WERI-Rb-1 (cell line): Measurements from ENCODE around the gene IL12RB2.

Experiments
- DNase-seq: peaks from one replicate; pipeline ENCODE4 v3.0.0-alpha.2; 2020
- H3K27ac ChIP-seq: fragments of 250-450 bp; sonication (Bioruptor Pico); 2 replicates; pipeline ENCODE4 v1.5.1; 2020; ENCODE audit warnings: mild to moderate bottlenecking, moderate library complexity
- H3K27me3 ChIP-seq: fragments of 250-450 bp; sonication (Bioruptor Pico); 2 replicates; pipeline ENCODE4 v1.5.1; 2021; ENCODE audit warnings: mild to moderate bottlenecking, low read depth, moderate library complexity; ENCODE audit not compliant: insufficient read depth, severe bottlenecking
- H3K36me3 ChIP-seq: fragments of 250-450 bp; sonication (Bioruptor Pico); 2 replicates; pipeline ENCODE4 v1.5.1; 2020; ENCODE audit warnings: mild to moderate bottlenecking, moderate library complexity
- H3K4me3 ChIP-seq: 2 replicates; pipeline ENCODE4 v1.5.1; 2011; ENCODE audit warnings: low read depth, mild to moderate bottlenecking, control low read depth, low read length
- H3K9me3 ChIP-seq: fragments of 250-450 bp; sonication (Bioruptor Pico); 2 replicates; pipeline ENCODE4 v1.5.1; 2021; ENCODE audit warnings: mild to moderate bottlenecking, moderate library complexity; ENCODE audit not compliant: severe bottlenecking
- TF ChIP-seq, protein P1 (sequence below): IDR thresholded peaks from 2 replicates; pipeline ENCODE4 v1.5.1; 2011; ENCODE audit warnings: low read depth, mild to moderate bottlenecking, control low read depth, inconsistent platforms, low read length

The IL12RB2 gene

DNA sequence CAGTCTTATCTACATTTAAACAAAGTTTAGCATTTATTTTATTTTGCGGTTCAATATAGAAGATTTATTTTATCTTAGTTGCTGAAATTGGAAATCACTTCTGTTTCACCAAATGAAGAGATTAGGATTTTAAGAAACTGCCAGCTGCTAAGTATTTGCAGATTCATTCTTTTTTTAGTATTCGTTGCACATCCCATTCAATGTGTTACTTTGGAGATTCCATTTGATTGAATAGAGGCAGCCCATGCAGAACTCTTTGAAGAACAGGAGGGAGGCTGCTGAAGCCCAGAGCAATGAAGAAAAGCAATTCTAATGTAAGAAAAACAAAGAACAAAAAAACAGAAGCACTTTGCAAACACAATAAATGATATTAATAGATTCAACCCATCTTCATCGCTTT is 38.6 kb upstream of the IL12RB2 start:
- no peak overlapping the region for H3K4me3 ChIP-seq
- no peaks in the 10 kb centered on the region for H3K27me3 ChIP-seq
- TF ChIP-seq, protein P1, sequence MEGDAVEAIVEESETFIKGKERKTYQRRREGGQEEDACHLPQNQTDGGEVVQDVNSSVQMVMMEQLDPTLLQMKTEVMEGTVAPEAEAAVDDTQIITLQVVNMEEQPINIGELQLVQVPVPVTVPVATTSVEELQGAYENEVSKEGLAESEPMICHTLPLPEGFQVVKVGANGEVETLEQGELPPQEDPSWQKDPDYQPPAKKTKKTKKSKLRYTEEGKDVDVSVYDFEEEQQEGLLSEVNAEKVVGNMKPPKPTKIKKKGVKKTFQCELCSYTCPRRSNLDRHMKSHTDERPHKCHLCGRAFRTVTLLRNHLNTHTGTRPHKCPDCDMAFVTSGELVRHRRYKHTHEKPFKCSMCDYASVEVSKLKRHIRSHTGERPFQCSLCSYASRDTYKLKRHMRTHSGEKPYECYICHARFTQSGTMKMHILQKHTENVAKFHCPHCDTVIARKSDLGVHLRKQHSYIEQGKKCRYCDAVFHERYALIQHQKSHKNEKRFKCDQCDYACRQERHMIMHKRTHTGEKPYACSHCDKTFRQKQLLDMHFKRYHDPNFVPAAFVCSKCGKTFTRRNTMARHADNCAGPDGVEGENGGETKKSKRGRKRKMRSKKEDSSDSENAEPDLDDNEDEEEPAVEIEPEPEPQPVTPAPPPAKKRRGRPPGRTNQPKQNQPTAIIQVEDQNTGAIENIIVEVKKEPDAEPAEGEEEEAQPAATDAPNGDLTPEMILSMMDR, result no peak
- H3K9me3 ChIP-seq, result peaks cover 4% of the 10 kb centered on the region
- no peak for DNase-seq
- H3K36me3 ChIP-seq, result no peaks in the 10 kb centered on the region
- no peak overlapping the region for H3K27ac ChIP-seq

GRCh38 chr1:67270541-67270940 is 37.1 kb upstream of the IL12RB2 start:
- Histone ChIP-seq H3K36me3 (no peaks in the 10 kb centered on the region), H3K27me3 (no peaks in the 10 kb centered on the region), H3K4me3 (no peak overlapping the region), H3K9me3 (peaks cover 4% of the 10 kb centered on the region), H3K27ac (no peak overlapping the region)
- TF ChIP-seq, protein P1, result no peak
- no peak for DNase-seq

GRCh38 chr1:67273591-67273990 is 34.1 kb upstream of the IL12RB2 start:
- Histone ChIP-seq H3K36me3 (no peaks in the 10 kb centered on the region), H3K27me3 (no peaks in the 10 kb centered on the region), H3K4me3 (no peak overlapping the region), H3K27ac (no peak overlapping the region), H3K9me3 (peaks cover 4% of the 10 kb centered on the region)
- no peak for DNase-seq
- TF ChIP-seq, protein P1, result no peak

- DNase-seq, result no peak
- no peak overlapping the region for H3K27ac ChIP-seq
- H3K9me3 ChIP-seq, result peaks cover 4% of the 10 kb centered on the region
- TF ChIP-seq, protein P1, result no peak
- H3K27me3 ChIP-seq, result no peaks in the 10 kb centered on the region
- H3K4me3 ChIP-seq, result no peak overlapping the region
- H3K36me3 ChIP-seq, result no peaks in the 10 kb centered on the region
These were observed 32.9 kb upstream of the IL12RB2 start for GRCh38 chr1:67274623-67275325.

DNA sequence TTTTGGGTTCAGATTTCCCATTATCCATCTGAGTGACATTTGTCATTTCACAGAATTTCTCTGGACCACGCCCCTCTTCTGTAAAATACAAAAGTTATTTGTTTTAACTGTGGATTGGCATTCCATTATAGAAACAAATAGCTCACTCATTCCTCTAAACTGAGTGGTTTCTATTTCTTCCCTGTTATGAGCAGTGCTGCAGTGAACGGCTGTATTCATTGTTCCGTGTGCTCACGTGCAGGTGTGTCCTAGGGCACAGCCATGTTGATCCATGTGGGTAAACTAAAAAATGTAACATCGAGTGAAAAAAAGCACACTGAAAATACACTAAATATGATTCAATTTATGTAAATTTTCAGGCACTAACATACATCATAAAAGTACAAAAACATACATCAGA is 27.0 kb upstream of the IL12RB2 start:
- no peaks in the 10 kb centered on the region for H3K36me3 ChIP-seq
- no peak overlapping the region for H3K4me3 ChIP-seq
- DNase-seq, result no peak
- H3K9me3 ChIP-seq, result no peaks in the 10 kb centered on the region
- TF ChIP-seq, protein P1, result no peak
- no peak overlapping the region for H3K27ac ChIP-seq
- no peaks in the 10 kb centered on the region for H3K27me3 ChIP-seq

GRCh38 chr1:67281244-67281643 is 26.4 kb upstream of the IL12RB2 start:
- H3K27me3 ChIP-seq, result no peaks in the 10 kb centered on the region
- TF ChIP-seq, protein P1, result no peak

More at GRCh38 chr1:67281244-67281643, 26.4 kb upstream of the IL12RB2 start:
- no peak overlapping the region for H3K27ac ChIP-seq
- H3K9me3 ChIP-seq, result no peaks in the 10 kb centered on the region
- no peak overlapping the region for H3K4me3 ChIP-seq
- no peak for DNase-seq
- H3K36me3 ChIP-seq, result no peaks in the 10 kb centered on the region
